Hepatic stellate cell (primary cell): ENCODE results near the gene C18orf32.
A peak's percentile ranks its signal among the peaks of the same experiment; 100 is the strongest.
"Not testable (repeated sequence)": the region's sequence is repeated elsewhere in the genome, so short reads cannot be mapped to it uniquely, and the experiment has no call there.

ENCODE experiments used
- DNase-seq: peaks from one replicate; pipeline ENCODE4 v3.0.0; 2011; ENCODE audit warnings: low spot score

The C18orf32 gene

DNA sequence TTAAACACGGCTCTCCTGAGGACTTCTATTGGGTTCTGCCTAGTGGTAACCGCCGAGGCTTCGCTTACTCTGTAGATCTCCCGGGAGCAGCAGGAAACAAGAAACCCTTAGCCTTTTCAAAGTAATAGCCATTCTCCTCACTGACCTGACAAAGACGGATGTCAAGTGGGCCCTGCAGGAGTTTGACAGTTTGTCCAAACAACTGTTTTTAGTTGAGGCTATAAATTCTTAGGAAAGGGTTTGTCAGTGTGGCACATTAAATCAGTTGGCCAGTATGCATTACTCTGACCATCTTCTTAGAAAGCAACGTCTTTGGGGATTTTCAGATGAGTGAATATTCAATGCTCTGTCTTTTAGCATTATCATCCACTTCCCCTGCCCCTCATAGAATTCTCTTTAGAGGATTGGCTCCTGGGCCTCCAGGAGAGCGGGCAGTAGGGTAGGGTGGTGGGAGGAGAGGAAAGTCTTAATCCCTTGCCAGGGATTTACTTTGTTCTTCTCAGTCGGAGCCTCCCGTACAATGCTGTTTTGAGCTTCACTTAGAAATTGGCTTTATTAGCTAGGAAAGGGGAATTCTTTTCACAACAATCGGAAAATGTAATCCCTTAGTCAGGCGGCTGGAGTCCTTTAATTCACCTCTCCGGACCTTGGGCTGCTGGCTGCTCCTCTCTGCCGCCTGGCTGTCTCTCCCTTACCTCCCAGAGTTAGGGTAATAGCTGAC, 13.3 kb upstream of the C18orf32 start:
- no peak for DNase-seq

DNA sequence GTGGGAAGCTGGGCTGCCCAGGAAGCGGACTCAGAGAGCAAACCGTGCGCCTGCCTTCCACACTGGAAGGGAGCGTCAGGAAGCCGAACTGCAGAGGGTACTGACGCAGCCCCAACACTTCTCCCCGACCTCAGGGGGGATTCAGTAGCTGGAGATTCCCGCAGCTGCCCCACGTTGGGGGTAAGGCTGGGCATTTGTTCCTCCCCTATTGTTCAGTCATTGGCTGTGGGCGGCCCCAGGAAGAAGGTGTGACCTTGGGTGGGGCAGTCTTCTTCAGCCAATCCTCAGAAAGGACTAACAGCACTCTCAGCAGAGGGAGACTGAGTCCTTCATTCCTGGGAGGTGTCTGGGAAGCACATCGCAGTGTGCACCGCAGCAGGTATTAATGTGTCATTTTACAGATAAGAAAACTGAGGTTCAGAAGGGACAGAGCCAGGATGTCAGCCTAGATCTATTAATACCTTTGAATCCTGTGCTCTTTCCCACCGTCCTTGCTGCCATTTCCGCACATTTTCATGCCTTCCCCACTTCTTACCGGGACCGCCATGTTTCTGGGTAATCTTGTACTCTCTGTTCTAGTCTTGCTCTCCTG, 12.1 kb upstream of the C18orf32 start:
- DNase-seq: no peak

DNA sequence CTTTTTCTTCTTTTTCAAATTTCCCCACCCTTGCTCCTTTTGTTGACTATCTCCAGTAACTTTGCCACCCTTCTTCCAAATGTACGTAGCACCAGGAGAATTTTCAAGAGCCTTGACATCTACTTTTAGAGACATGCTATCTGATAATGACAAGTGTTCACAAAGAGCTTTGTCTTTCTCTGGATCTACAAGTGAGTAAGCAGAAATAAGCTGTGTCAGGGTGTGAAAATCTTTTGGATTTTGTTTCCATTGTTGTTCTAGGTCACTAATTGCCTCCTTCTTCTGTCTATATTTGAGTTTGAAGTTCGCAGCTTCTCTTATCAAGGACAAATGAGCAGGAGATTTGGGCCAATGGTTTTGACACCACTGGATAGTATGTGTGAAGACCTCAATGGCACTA, 8.4 kb upstream of the C18orf32 start:
- DNase-seq: no peak

DNA sequence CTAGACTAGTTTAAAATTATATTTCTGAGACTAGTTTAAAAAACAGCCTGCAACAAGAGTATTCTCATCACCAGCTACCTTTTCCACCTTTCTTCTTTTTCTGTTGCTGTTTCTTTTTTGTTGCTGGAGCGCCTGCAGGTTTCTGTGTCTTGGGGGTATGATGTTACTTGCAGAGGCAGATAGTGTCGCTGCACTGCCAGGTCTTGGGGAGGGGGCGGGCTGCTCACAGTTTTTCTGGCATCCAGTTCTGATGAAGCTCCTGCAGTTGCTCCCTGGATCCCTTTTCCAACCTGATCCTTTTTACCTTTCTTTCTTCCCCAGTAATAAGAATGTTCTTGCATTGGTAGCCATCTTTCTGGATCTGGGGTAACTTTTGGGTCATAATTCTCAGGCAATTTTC, 8.0 kb upstream of the C18orf32 start:
- no peak for DNase-seq

DNA sequence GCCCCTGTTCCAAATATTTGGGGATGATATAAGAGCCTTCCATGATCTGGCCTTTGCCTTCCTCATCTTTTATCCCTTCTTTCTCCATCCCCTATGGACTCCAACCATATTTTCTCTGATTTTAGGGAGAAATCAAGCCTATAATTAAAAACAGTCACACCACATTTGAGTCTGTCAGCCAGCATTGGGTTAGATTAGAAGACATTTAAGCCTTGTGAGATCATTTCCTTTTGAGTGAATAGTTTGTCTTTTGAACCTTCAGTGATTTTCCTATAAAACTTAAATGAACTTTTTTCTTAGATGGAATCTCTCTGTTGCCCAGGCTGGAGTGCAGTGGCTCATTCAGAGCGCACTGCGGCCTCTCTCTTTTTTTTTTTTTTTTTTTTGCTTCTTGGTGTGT, 7.6 kb upstream of the C18orf32 start:
- DNase-seq: no peak

DNA sequence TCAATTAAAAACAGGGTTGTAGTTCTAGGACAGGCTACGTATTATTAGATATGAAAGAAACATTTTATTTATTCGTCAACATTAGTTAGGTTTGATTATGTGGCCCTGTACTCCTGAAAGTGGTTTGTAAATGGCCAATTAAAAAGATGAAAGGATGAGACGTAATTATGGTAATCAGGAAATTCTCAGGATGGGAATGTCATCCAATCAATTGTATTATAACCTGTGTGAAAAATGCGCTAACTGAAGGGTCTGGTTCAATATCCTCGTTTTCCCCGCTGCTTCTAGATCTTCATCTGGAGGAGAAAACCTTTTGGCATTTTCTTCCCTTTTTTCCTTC, 5.6 kb upstream of the C18orf32 start:
- DNase-seq: no peak

DNA sequence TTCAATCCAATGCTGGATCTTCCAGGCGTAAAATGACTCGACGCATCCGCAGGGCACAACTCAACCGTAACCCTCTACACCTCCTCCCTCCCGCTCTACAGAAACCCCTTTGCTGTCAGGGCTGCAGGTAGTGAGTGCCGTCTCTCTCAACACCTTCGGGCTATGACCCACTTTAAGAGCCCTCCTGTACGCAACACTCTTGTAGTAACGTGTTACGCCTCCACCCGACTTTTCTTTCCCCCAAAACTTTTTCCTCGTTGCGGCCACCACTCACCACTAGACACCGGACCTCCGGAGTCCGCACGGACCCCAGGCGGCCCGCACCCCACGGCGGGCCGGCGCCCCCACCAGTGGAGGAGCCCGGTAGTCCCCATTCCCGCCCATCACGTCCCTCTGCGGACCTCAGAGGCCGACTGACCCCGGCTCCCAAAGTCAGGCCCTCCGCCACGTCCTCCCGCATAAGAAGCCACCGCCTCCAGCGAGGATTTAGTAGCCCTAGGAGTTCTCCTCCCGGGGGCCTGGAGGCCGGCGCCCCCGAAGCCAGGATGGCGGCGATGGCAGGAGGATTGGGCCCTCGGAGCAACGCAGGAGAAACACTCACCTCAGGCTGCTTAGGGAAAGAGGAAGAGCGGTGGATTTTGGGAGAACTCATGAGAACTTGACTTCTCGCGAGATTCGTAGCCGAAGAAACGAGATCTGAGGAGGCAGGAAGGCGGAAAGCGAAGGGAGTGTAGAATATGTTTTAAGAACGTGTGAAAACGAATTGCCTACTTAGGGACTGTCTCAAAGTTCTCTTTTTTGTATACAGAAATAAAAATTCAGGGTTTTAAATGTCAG, 5.0 kb upstream of the C18orf32 start, which contains the start of gene RPL17:
Gene RPL17, minus strand, starts transcription at position 609 of the 837 bp plus-strand sequence.
- DNase-seq: peak; percentile 94

DNA sequence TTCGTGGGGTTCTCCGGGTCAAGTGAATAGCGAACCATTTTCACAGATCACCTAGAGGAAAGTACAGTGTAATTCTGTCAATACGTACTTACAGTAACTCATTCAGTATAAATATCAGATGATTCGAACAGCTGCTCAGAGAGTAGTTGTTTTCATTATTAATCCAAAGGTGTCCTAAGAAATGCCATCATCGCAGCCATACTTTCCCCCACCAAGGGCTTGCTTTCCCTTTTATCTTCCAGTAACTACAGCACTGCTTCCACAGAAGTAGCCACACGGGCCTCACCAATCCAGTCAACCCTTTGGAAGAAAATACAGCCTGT, 4.5 kb upstream of the C18orf32 start:
- DNase-seq: no peak

DNA sequence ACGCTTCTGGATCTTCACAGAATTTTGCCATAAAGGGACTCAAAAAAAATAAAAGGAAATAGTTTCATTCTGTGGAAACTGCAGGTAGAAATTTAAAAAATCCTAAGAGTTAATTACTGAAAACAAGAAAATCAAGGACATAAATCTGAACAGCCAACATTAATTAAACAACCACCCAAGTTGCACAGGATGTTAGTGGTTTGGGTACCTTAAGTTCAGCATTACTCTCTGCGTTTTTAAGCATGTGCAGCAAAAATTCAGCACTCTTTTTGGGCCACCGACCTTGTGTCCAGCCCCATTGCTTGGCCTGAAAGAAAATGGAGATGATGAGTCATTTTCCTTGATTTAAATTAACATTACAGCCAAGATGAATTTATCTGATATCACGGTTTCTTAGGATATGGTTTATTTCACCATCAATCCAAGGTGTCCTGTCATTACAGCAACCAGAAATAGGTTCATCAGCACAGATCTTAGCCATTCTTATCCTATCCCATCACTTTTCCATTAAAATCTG, 3.3 kb upstream of the C18orf32 start:
- no peak for DNase-seq

DNA sequence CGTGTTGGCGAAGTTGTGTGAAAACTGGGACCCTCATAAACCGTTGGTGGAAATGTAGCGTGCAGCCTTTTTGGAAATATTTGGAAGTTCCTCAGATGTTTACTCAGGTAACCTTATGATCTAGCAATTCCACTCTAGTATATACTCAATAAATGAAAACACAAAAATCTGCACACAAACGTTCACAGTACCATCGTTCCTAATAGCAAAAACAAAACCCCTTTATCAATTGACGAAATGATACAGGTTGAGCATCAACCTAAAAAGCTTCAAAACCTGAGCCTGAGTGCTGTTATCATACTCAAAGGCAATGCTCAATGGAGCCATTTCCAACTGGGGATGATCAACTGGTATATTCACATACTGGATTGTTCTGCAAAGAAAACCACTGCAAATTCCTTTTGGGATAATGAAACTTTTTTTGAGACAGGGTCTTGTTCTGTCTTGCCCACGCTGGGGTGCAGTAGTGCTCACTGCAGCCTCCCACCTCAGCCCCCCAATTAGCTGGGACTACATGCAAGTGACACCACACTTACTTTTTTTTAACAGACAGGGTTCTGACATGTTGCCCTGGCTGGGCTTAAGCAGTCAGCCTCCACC, 777 bp upstream of the C18orf32 start:
- no peak for DNase-seq

DNA sequence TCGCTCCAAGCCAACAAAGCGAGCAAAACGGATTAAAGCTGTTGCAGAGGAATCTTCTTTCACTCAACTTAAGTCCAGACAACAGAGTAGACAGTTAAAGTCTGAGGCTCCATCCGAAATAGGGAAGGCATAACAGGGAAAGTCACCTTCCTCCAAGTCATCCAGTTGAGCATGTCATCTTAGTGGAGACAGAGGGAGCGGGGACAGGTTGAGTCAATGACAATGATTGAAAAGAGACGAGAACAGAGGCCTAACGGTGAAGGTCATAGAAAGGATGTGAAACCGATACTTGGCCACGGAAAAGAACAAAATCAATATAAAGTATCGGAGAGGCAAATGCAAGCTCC, 455 bp downstream of the C18orf32 start:
- peak; percentile 36 for DNase-seq

DNA sequence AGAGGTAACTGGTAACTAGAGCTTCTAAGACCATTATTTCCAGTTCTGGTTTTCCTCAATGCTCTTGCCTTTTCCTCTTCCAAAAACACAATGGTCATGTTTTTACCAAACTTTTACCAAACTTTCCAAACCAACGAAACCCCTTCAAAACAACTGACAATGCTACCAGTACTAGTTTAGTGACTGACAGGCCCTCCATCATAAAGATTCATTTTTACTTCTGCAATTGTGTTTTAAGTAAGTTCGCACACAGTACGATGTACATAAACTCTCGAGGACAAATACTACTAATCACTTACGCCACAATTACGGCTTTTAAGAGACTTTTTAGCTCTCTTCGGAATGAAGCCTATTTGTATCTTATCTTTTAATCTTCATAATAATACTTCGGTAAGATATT, 900 bp downstream of the C18orf32 start:
- no peak for DNase-seq

DNA sequence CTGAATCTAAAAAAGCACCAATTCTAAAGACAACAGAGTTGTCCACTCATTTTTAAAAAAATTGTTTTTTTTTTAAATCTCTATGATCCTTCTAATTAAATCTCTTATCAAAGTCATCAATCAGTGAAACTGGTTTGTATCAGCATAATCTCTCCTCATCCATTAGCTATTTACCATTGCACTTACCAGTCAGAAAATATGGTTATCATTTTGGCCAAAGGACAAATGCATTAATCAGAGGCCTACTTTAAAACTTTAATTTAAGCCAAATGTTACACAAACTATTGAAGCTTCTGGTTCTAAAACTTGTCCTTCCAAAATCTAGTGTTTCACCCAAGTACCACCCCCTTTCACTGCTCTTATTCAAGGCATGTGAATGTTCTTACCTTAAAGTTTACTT, 3.8 kb downstream of the C18orf32 start:
- no peak for DNase-seq

DNA sequence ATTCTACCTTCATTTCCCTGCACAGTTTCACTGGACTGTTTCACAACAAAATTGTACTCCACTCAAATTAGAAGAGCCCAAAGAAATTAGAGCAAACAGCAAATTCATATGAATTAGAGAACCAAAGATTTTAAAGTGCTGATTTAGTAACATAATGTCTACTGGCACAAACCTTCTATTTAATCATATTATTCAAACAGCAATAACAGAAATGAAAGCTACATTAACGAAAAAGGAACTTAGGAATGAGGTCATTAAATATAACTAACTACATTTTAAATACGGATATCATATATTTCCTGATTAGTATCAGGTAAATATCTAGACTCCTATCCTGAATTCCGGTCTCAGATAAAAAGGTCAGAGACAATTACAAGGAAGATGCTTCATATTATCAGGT, 5.1 kb downstream of the C18orf32 start:
- DNase-seq: no peak

DNA sequence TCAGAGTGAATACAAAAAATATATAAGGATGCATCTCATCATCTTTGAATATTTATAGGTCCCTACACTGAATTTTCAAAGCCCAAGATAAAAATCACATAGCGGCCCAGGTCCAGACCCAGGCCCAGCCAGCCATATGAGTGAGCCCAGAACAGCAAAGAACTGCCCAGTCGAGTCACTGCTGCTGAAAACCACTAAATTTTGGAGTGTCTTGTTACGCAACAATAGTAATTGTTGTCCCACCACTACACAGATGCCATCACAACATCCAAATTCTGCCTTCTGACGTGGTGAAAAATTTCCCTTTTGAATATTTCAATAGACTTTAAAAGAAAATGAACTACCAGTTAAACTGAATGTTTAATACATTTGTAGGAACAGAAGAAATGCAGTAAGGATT, 5.7 kb downstream of the C18orf32 start:
- no peak for DNase-seq

DNA sequence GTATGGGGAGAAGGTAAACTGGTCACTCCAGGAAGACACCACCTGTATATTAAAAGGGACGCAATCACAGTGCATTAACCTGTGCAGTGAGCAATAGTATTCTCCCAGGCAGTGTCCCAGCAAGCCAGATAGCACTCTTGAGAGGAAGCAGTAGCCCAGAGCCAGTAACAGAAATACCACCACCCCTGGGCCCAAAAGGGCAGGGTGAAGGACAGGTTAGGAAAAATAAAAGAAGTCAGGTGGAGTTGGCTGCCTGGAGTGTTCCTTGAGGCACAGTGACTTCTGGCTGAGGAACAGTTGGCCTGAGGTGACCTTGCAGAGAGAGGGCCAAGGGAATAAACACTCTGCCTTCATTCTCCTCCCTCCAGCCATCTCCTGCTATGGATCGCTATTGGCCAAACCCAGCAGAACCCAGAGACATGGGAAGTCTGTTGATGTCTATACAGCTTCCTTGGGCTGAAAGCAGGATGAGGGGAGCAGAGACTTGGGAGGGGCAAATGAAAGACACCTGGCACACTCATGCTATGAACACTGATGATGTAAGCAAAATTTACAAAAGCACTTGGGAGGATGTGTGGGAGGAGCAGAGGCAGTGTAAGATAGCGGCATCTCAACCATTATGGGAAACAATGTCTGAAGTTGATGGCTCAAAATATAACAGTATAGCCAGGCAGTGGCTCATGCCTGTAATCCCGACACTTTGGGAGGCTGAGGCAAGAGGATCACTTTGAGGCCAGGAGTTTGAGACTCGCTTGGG, 7.5 kb downstream of the C18orf32 start:
- no peak for DNase-seq

DNA sequence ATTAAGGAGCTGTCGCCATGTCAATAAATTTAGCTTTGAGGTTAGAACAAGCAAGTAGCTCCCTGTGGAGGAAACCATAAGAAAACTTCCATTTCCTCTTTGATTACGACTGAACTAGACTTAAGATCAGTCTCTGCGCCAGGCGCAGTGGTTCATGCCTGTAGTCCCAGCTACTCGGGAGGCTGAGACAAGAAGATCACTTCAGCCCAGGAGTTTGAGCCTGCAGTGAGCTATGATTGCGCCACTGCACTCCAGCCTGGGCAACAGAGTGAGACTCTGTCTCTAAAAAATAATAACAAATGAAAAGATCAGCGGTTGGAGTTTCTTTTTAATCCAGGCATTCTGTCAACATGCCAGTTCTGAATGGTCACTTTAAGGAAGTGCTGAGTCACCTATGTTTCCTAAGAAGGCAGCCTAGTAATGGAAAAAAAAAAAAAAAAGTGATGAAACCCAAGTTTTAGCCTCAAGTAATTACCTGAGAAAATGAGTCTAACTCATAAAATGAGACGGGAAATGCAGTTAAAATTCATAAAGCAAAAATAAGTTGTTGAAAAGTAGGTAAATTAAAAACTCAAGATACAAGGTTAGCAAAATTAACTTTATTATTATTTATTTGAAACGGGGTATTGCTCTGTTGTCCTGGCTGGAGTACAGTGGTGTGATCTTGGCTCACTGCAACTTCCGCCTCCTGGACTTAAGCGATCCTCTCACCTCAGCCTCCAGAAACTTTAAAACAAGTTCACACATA, 10.2 kb downstream of the C18orf32 start:
- peak; percentile 29 for DNase-seq

DNA sequence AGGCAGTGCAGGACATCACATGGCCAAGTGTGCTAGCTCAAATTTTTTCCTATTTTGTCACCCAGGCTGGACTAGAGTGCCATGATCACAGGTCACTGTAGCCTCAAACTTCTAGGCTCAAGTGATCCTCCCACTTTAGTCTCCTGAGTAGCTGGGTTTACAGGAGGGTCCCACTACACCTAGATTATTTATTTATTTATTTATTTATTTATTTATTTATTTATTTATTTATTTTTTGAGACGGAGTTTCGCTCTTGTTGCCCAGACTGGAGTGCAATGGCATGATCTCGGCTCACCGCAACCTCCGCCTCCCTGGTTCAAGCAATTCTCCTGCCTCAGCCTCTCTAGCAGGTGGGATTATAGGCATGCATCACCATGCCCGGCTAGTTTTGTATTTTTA, 12.1 kb downstream of the C18orf32 start:
- DNase-seq: not testable (repeated sequence)

DNA sequence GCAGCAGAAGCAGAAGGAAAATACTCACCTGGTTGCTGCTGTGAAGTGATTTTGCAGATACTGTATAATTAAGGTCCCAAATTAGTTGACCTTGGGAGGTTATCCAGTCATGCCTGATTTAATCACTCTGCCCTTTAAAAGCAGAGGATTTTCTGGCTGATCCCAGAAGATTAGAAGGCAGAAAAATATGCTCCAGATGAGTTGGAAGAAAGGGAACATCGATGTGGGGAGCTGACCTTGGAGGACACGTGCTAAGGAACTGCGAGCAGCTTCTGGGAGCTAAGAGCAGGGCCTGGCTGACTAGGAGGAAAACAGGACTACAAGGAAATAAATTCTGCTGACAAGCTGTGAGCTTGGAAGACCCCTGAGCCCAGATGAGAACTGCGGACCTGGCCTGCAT, 13.3 kb downstream of the C18orf32 start:
- no peak for DNase-seq

DNA sequence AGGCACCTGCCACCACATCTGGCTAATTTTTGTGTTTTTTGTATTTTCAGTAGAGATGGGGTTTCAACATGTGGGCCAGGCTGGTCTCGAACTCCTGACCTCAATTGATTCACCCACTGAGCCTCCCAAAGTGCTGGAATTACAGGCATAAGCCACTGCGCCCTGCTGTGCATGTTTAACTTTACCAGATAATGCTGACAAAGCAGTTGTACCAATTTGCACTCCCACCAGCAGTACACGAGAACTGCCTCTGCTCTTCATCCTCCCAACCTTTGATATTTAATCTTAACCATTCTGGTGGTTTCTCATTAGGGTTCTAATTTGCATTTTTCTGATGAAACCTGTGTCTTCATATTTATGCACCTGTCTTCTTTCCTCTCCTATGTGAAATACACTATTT, 14.6 kb downstream of the C18orf32 start:
- no peak for DNase-seq

DNA sequence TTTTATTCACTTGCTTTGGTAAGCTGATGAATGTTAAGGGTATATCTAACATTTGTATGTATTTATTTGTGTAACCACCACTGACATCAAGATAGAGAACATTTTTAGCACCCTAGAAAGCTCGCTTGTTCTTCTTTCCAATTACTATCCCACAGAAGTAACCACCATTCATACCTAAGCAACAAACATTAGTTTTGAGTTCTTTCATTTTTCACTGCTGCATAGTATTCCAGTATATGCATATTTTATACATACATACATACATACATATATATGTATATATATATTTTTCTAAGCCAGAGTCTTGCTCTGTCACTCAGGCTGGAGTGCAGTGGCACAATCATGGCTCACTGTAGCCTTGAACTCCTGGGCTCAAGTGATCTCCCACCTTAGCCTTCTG, 15.5 kb downstream of the C18orf32 start:
- no peak for DNase-seq
